Erythroblast (primary cell): ENCODE measurements around the gene AMZ1.

ENCODE experiments used
- GATA1 ChIP-seq: IDR thresholded peaks from 2 replicates; pipeline ENCODE4 v1.6.1; 2011; ENCODE audit warnings: low read depth, mild to moderate bottlenecking, control low read depth, low read length, moderate library complexity
- POLR2A ChIP-seq: IDR thresholded peaks from 2 replicates; pipeline ENCODE4 v1.6.1; 2011; ENCODE audit warnings: mild to moderate bottlenecking, low read length

- no peak for TF ChIP-seq POLR2A
- TF ChIP-seq GATA1 = no peak
These were observed 22.6 kb upstream of the AMZ1 start for GRCh38 chr7:2665359-2665791.
